PC-3 (cell line): ENCODE data around the gene ADGRG6. TPM values are rescaled to one million over a fixed set of nuclear protein-coding genes. Genes with fewer than 3 reads are reported as not detected.

Experiments
- ATAC-seq: fragments of 200-7000 bp; cut with Tn5 transposase; 2 replicates; pipeline ENCODE4 v1.9.1; 2020; ENCODE audit warnings: mild to moderate bottlenecking, moderate library complexity
- BruUV-seq: library from RNA; stranded (reverse); fragments of 400-500 nt; replicated peaks from 2 replicates; lab custom pipeline; 2021; lab: Mats Ljungman, UMichigan
- CTCF ChIA-PET: fragments of 300-600 bp; sonication (Branson Sonifier 250); formaldehyde crosslinking; loops from one replicate; lab custom pipeline; 2022; ENCODE audit warnings: antibody characterized with exemption; lab: Charles Lee
- POLR2A ChIA-PET: fragments of 300-600 bp; sonication (Branson Sonifier 250); formaldehyde crosslinking; loops from one replicate; lab custom pipeline; 2022; ENCODE audit warnings: antibody characterized with exemption; ENCODE audit not compliant: unreplicated experiment; lab: Charles Lee
- DNase-seq: peaks from one replicate; pipeline ENCODE4 v3.0.0-alpha.2; 2015
- H2AFZ ChIP-seq: fragments of 300-600 bp; sonication (generic); 2 replicates; pipeline ENCODE4 v1.6.0; 2016; ENCODE audit warnings: antibody characterized with exemption, low read length
- H3F3A ChIP-seq: fragments of 300-600 bp; sonication (generic); one replicate; pipeline ENCODE4 v1.6.0; 2017; ENCODE audit warnings: antibody characterized with exemption, low read length, control low read depth, mild to moderate bottlenecking; ENCODE audit not compliant: unreplicated experiment
- H3K27ac ChIP-seq: fragments of 300-600 bp; sonication (generic); 2 replicates; pipeline ENCODE4 v1.5.1; 2016; ENCODE audit warnings: mild to moderate bottlenecking, low read length
- H3K27me3 ChIP-seq: fragments of 300-600 bp; sonication (generic); 2 replicates; pipeline ENCODE4 v1.6.1; 2016; ENCODE audit warnings: low read length, mixed read lengths
- H3K36me3 ChIP-seq: fragments of 300-600 bp; sonication (generic); 2 replicates; pipeline ENCODE4 v1.6.1; 2016; ENCODE audit warnings: low read depth, mixed run types, low read length, mixed read lengths
- H3K4me1 ChIP-seq: fragments of 300-600 bp; sonication (generic); 2 replicates; pipeline ENCODE4 v1.5.1; 2016; ENCODE audit warnings: low read length; ENCODE audit not compliant: insufficient read depth
- H3K4me2 ChIP-seq: fragments of 300-600 bp; sonication (generic); 2 replicates; pipeline ENCODE4 v1.6.0; 2016; ENCODE audit warnings: low read length
- H3K4me3 ChIP-seq: fragments of 300-600 bp; sonication (generic); 2 replicates; pipeline ENCODE4 v1.5.1; 2016; ENCODE audit warnings: mild to moderate bottlenecking, low read length, mixed read lengths
- H3K79me2 ChIP-seq: fragments of 300-600 bp; sonication (generic); 2 replicates; pipeline ENCODE4 v1.6.1; 2017; ENCODE audit warnings: low read length, mixed read lengths
- H3K9ac ChIP-seq: fragments of 300-600 bp; sonication (generic); 2 replicates; pipeline ENCODE4 v1.6.0; 2016; ENCODE audit warnings: mild to moderate bottlenecking, low read length
- H3K9me2 ChIP-seq: fragments of 300-600 bp; sonication (generic); replicated peaks from 2 replicates; pipeline ENCODE4 v1.6.1; 2016; ENCODE audit warnings: mixed run types, low read length, mixed read lengths
- H3K9me3 ChIP-seq: fragments of 300-600 bp; sonication (generic); 2 replicates; pipeline ENCODE4 v1.6.1; 2016; ENCODE audit warnings: low read length, mixed read lengths
- H4K20me1 ChIP-seq: fragments of 300-600 bp; sonication (generic); 2 replicates; pipeline ENCODE4 v1.6.1; 2016; ENCODE audit warnings: low read length, mixed read lengths
- CTCF ChIP-seq: fragments of 300-600 bp; sonication (generic); conservative IDR thresholded peaks from 2 replicates; pipeline ENCODE4 v1.5.1; 2017; ENCODE audit warnings: antibody characterized with exemption, low read depth, mild to moderate bottlenecking, low read length
- EZH2 ChIP-seq: fragments of 300-600 bp; sonication (generic); IDR thresholded peaks from one replicate; pipeline ENCODE4 v1.6.1; 2017; ENCODE audit warnings: antibody characterized with exemption, mild to moderate bottlenecking, low read length; ENCODE audit not compliant: unreplicated experiment
- EZH2phosphoT487 ChIP-seq: fragments of 300-600 bp; sonication (generic); IDR thresholded peaks from 2 replicates; pipeline ENCODE4 v1.6.1; 2018; ENCODE audit warnings: mild to moderate bottlenecking, antibody characterized with exemption, low read length, borderline replicate concordance
- intact Hi-C: fragments of 100-400 bp; cut with micrococcal nuclease; formaldehyde crosslinking; loops from 2 replicates; pipeline ENCODE4 v1.9.0; 2023
- total RNA-seq: library from RNA; depleted of rRNA; stranded (reverse); fragments of >200 nt; gene quantifications from 2 replicates; pipeline ENCODE4 v1.2.3, GENCODE V29; 2014

ADGRG6 gene
- total RNA-seq, 1 experiment from 2014 or later: 73.2 TPM

GRCh38 chr6:142260748-142261147, 41.1 kb upstream of the ADGRG6 start:
- Histone ChIP-seq H3K27ac (no peak overlapping the region), H3K9me2 (no peaks in the 10 kb centered on the region), H3K79me2 (no peaks in the 10 kb centered on the region), H3K4me3 (no peak overlapping the region), H3K4me1 (no peaks in the 10 kb centered on the region), H3K36me3 (no peaks in the 10 kb centered on the region), H4K20me1 (no peaks in the 10 kb centered on the region), H2AFZ (no peak overlapping the region), H3K4me2 (no peak overlapping the region), H3F3A (no peaks in the 10 kb centered on the region), H3K27me3 (no peaks in the 10 kb centered on the region), H3K9me3 (no peaks in the 10 kb centered on the region), H3K9ac (no peak overlapping the region)
- no peak for DNase-seq
- TF ChIP-seq CTCF (no peak), EZH2 (no peak)
- intact Hi-C loops: no loop called here
- no peak for ATAC-seq
- ChIA-PET CTCF (no interaction called here), POLR2A (no interaction called here)
- BruUV-seq: no TSS peak

- no peak overlapping the region for H2AFZ ChIP-seq
- ATAC-seq (no peak), DNase-seq (no peak)
- POLR2A ChIA-PET: no interaction called here
- H3K9me2 ChIP-seq: no peaks in the 10 kb centered on the region
- no TSS peak for BruUV-seq
- intact Hi-C loops: no loop called here
- H3K27ac ChIP-seq: no peak overlapping the region
- no peaks in the 10 kb centered on the region for H3K4me1 ChIP-seq
- no peak overlapping the region for H3K9ac ChIP-seq
- H3F3A ChIP-seq: no peaks in the 10 kb centered on the region
- H3K9me3 ChIP-seq: no peaks in the 10 kb centered on the region
- CTCF ChIA-PET: no interaction called here
- no peaks in the 10 kb centered on the region for H3K36me3 ChIP-seq
- no peaks in the 10 kb centered on the region for H3K79me2 ChIP-seq
- TF ChIP-seq EZH2phosphoT487 (no peak), EZH2 (no peak), CTCF (no peak)
- no peak overlapping the region for H3K4me2 ChIP-seq
- H4K20me1 ChIP-seq: no peaks in the 10 kb centered on the region
- no peaks in the 10 kb centered on the region for H3K27me3 ChIP-seq
- no peak overlapping the region for H3K4me3 ChIP-seq
Measured at GRCh38 chr6:142262231-142262630, 39.6 kb upstream of the ADGRG6 start.

GRCh38 chr6:142265476-142265875, 36.3 kb upstream of the ADGRG6 start:
- DNase-seq (no peak), ATAC-seq (no peak)
- ChIA-PET POLR2A (no interaction called here), CTCF (no interaction called here)
- no peaks in the 10 kb centered on the region for H3K9me3 ChIP-seq
- no peaks in the 10 kb centered on the region for H3K4me1 ChIP-seq
- no peaks in the 10 kb centered on the region for H3K9me2 ChIP-seq
- H3K79me2 ChIP-seq: no peaks in the 10 kb centered on the region
- H3K36me3 ChIP-seq: no peaks in the 10 kb centered on the region
- H2AFZ ChIP-seq: no peak overlapping the region
- no peak overlapping the region for H3K27ac ChIP-seq
- no peak overlapping the region for H3K4me2 ChIP-seq
- TF ChIP-seq EZH2: no peak
- no peaks in the 10 kb centered on the region for H3F3A ChIP-seq
- no TSS peak for BruUV-seq
- no peaks in the 10 kb centered on the region for H3K27me3 ChIP-seq
- intact Hi-C loops: no loop called here
- H4K20me1 ChIP-seq: no peaks in the 10 kb centered on the region
- H3K4me3 ChIP-seq: no peak overlapping the region
- no peak overlapping the region for H3K9ac ChIP-seq
